ENCODE results near the gene NCKAP5. TPM values are rescaled to one million over a fixed set of nuclear protein-coding genes. Genes with fewer than 3 reads are reported as not detected.

The NCKAP5 gene
- total and polyA plus RNA-seq, 9 of the 15 experiments (the other 6 are each of a cell fraction or from before 2014, with no cell fraction given): not detected

DNA sequence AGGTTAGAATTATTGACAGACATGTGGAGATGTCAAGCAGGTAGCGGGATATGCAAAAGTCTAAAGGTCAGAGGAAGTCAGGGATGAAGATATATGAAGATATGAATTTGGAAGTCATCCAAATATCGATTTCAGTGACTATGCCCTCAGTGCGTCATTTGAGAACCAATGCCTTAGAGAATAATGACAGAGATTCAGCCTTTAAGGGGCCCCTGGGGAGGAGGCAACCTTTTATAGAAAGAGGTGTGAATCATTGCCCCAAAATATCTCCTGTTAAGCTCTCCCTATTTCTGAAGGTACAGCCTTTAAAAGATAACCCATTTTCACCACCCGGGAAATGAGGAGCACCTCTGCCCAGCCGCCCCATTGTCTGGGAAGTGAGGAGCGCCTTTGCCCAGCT, 223.4 kb downstream of the NCKAP5 start:
- ChIA-PET CTCF (ENCODE audit: low intra/inter-chr PET ratio) (no interaction called here), POLR2A (no interaction called here)
- no peak overlapping the region for H3K4me2 ChIP-seq (ENCODE audit: insufficient read depth, low read length)
- DNase-seq (ENCODE audit: extremely low read depth in 1 of 4, low spot score in 3 of 4) (no peak), ATAC-seq (no peak), FAIRE-seq (no peak)
- H3K36me3 ChIP-seq (ENCODE audit: control insufficient read depth, insufficient read depth, low read length): no peaks in the 10 kb centered on the region
- H3K27me3 ChIP-seq (ENCODE audit: control insufficient read depth in 2 of 2, insufficient read depth in 2 of 2, low read length in 2 of 2): no peaks in the 10 kb centered on the region
- no peak overlapping the region for H2AFZ ChIP-seq (ENCODE audit: low read depth, low read length)
- 1% methylated on average over 6 of the region's 6 CpGs for WGBS (ENCODE audit: insufficient coverage, low coverage, missing lambda C conversion rate)
- in situ Hi-C loops (cut with MboI): no loop called here
- H3K9me1 ChIP-seq (ENCODE audit: control insufficient read depth, insufficient read depth, low read length): no peaks in the 10 kb centered on the region
- no peak for TF ChIP-seq RBM14 (IDR thresholded peaks at IDR 0.05; ENCODE audit: borderline replicate concordance, insufficient read depth, low read depth, low read length)
- TF ChIP-seq NONO (IDR thresholded peaks at IDR 0.05; ENCODE audit: low read depth in 2 of 2, low read length in 1 of 2): no peak
- no peaks in the 10 kb centered on the region for H3K79me2 ChIP-seq (ENCODE audit: control insufficient read depth, insufficient read depth, low read length)
- intact Hi-C loops (cut with micrococcal nuclease): no loop called here
- no peak overlapping the region for H3K4me3 ChIP-seq
- no peaks in the 10 kb centered on the region for H3K4me1 ChIP-seq (replicated peaks in 1 of 2; ENCODE audit: control insufficient read depth in 2 of 2, insufficient read depth in 2 of 2, low read length in 2 of 2)
- no peak overlapping the region for H3K9ac ChIP-seq (ENCODE audit: insufficient read depth in 1 of 2, low read depth in 2 of 2, low read length in 2 of 2)
- H3K27ac ChIP-seq (ENCODE audit: extremely low read depth, low read depth, low read length): no peak overlapping the region
- H3K9me3 ChIP-seq (replicated peaks; ENCODE audit: control insufficient read depth, insufficient read depth, low read depth, low read length): no peaks in the 10 kb centered on the region
- BruUV-seq (replicated peaks): no TSS peak
- no peaks in the 10 kb centered on the region for H4K20me1 ChIP-seq (replicated peaks; ENCODE audit: control insufficient read depth, insufficient read depth, low read length)

GRCh38 chr2:133343018-133343352, 225.3 kb downstream of the NCKAP5 start:
- intact Hi-C loops (cut with micrococcal nuclease) (no loop called here), in situ Hi-C loops (cut with MboI) (no loop called here)
- no peaks in the 10 kb centered on the region for H3K9me1 ChIP-seq (ENCODE audit: control insufficient read depth, insufficient read depth, low read length)
- ChIA-PET CTCF (ENCODE audit: low intra/inter-chr PET ratio) (no interaction called here), POLR2A (no interaction called here)
- H3K79me2 ChIP-seq (ENCODE audit: control insufficient read depth, insufficient read depth, low read length): no peaks in the 10 kb centered on the region
- no peak for DNase-seq (ENCODE audit: extremely low read depth in 1 of 4, low spot score in 3 of 4)
- H4K20me1 ChIP-seq (replicated peaks; ENCODE audit: control insufficient read depth, insufficient read depth, low read length): no peaks in the 10 kb centered on the region
- no peak overlapping the region for H3K27ac ChIP-seq (ENCODE audit: extremely low read depth, low read depth, low read length)
- H3K4me2 ChIP-seq (ENCODE audit: insufficient read depth, low read length): no peak overlapping the region
- FAIRE-seq: no peak
- H3K4me1 ChIP-seq (replicated peaks in 1 of 2; ENCODE audit: control insufficient read depth in 2 of 2, insufficient read depth in 2 of 2, low read length in 2 of 2): no peaks in the 10 kb centered on the region
- no peak overlapping the region for H3K4me3 ChIP-seq
- no peak for ATAC-seq
- BruUV-seq (replicated peaks): no TSS peak
- no peaks in the 10 kb centered on the region for H3K36me3 ChIP-seq (ENCODE audit: control insufficient read depth, insufficient read depth, low read length)
- H3K9me3 ChIP-seq (replicated peaks; ENCODE audit: control insufficient read depth, insufficient read depth, low read depth, low read length): no peaks in the 10 kb centered on the region
- no peaks in the 10 kb centered on the region for H3K27me3 ChIP-seq (ENCODE audit: control insufficient read depth in 2 of 2, insufficient read depth in 2 of 2, low read length in 2 of 2)
- no peak overlapping the region for H3K9ac ChIP-seq (ENCODE audit: insufficient read depth in 1 of 2, low read depth in 2 of 2, low read length in 2 of 2)
- H2AFZ ChIP-seq (ENCODE audit: low read depth, low read length): no peak overlapping the region
- TF ChIP-seq ZFX (CRISPR knock-in tag; IDR thresholded peaks at IDR 0.05) (no peak), FOXK2 (conservative IDR thresholded peaks at IDR 0.05 in 1 of 2, IDR thresholded peaks at IDR 0.05 in 1 of 2; ENCODE audit: low read depth in 2 of 2) (no peak), FOXJ3 (CRISPR knock-in tag; IDR thresholded peaks at IDR 0.05) (no peak), SIX5 (IDR thresholded peaks at IDR 0.05; ENCODE audit: borderline replicate concordance in 1 of 2, insufficient read depth in 1 of 2, low read depth in 1 of 2, low read length in 2 of 2) (no peak), TFAM (CRISPR knock-in tag; conservative IDR thresholded peaks at IDR 0.05) (no peak), SAP30 (IDR thresholded peaks at IDR 0.05; ENCODE audit: borderline replicate concordance, insufficient read depth, low read depth, low read length, poor library complexity, severe bottlenecking) (no peak), TBP (optimal IDR thresholded peaks at IDR 0.05; ENCODE audit: low read depth, low read length) (no peak), ZZZ3 (IDR thresholded peaks at IDR 0.05) (no peak), KHSRP (IDR thresholded peaks at IDR 0.05) (no peak), C11orf30 (IDR thresholded peaks at IDR 0.05; ENCODE audit: low read depth) (no peak), HNRNPL (IDR thresholded peaks at IDR 0.05; ENCODE audit: low read depth, low read length) (no peak), PML (IDR thresholded peaks at IDR 0.05; ENCODE audit: low read length) (no peak), SLC30A9 (CRISPR knock-in tag; IDR thresholded peaks at IDR 0.05) (no peak), CREB5 (CRISPR knock-in tag; IDR thresholded peaks at IDR 0.05) (no peak)

Measured in K562 (cell line).